SK-N-MC (cell line): Measurements from ENCODE around the gene EFCAB8.

Experiments
- DNase-seq: peaks from one replicate; pipeline ENCODE4 v3.0.0-alpha.2; 2011; ENCODE audit warnings: low read depth, low spot score
- H3K27ac ChIP-seq: fragments of 200-600 bp; sonication (generic); 2 replicates; pipeline ENCODE4 v1.5.1; 2016; ENCODE audit warnings: mixed run types
- H3K36me3 ChIP-seq: fragments of 200-600 bp; sonication (generic); 2 replicates; pipeline ENCODE4 v1.6.1; 2017; ENCODE audit warnings: antibody characterized with exemption, low read length, mixed read lengths; ENCODE audit not compliant: insufficient read depth
- H3K4me3 ChIP-seq: fragments of 200-600 bp; sonication (generic); 2 replicates; pipeline ENCODE4 v1.5.1; 2016
- H3K9ac ChIP-seq: fragments of 200-600 bp; sonication (generic); 2 replicates; pipeline ENCODE4 v1.8.0; 2017; ENCODE audit warnings: mixed run types, mixed read lengths; ENCODE audit not compliant: insufficient read length
- H3K9me3 ChIP-seq: fragments of 200-600 bp; sonication (generic); 2 replicates; pipeline ENCODE4 v1.6.1; 2017; ENCODE audit warnings: low read depth, mild to moderate bottlenecking, antibody characterized with exemption, low read length, moderate library complexity, mixed read lengths
- EZH2 ChIP-seq: fragments of 200-600 bp; sonication (generic); IDR thresholded peaks from one replicate; pipeline ENCODE4 v1.6.1; 2017; ENCODE audit warnings: antibody characterized with exemption
- FOXP2 ChIP-seq: optimal IDR thresholded peaks from 2 replicates; pipeline ENCODE3; 2011; ENCODE audit warnings: mild to moderate bottlenecking, moderate library complexity; ENCODE audit not compliant: insufficient read depth; ENCODE audit errors: extremely low read length, control extremely low read depth
- POLR2AphosphoS5 ChIP-seq: IDR thresholded peaks from 2 replicates; pipeline ENCODE4 v1.6.1; 2012; ENCODE audit warnings: mild to moderate bottlenecking, low read depth, low read length, borderline replicate concordance

Gene EFCAB8

GRCh38 chr20:32908334-32909292 lies 49.9 kb downstream of the EFCAB8 start:
- no peak for TF ChIP-seq FOXP2
- no peak for TF ChIP-seq POLR2AphosphoS5
- TF ChIP-seq EZH2, result no peak
- H3K9me3 ChIP-seq, result no peaks in the 10 kb centered on the region
- H3K27ac ChIP-seq, result no peak overlapping the region
- no peaks in the 10 kb centered on the region for H3K36me3 ChIP-seq
- no peak overlapping the region for H3K4me3 ChIP-seq
- DNase-seq, result no peak
- no peak overlapping the region for H3K9ac ChIP-seq

- no peak overlapping the region for H3K4me3 ChIP-seq
- no peak for DNase-seq
- no peak for TF ChIP-seq FOXP2
- no peak for TF ChIP-seq POLR2AphosphoS5
- TF ChIP-seq EZH2, result no peak
Measured at GRCh38 chr20:32909451-32909850, 50.7 kb downstream of the EFCAB8 start.

GRCh38 chr20:32909896-32910571 lies 51.3 kb downstream of the EFCAB8 start:
- Histone ChIP-seq H3K9me3 (no peaks in the 10 kb centered on the region), H3K4me3 (no peak overlapping the region), H3K27ac (no peak overlapping the region), H3K36me3 (no peaks in the 10 kb centered on the region), H3K9ac (no peak overlapping the region)
- TF ChIP-seq POLR2AphosphoS5 (no peak), EZH2 (no peak), FOXP2 (no peak)
- no peak for DNase-seq

More at GRCh38 chr20:32909451-32909850, 50.7 kb downstream of the EFCAB8 start:
- Histone ChIP-seq H3K36me3 (no peaks in the 10 kb centered on the region), H3K9me3 (no peaks in the 10 kb centered on the region), H3K27ac (no peak overlapping the region), H3K9ac (no peak overlapping the region)

GRCh38 chr20:32911355-32911754 lies 52.6 kb downstream of the EFCAB8 start:
- no peak for DNase-seq
- no peak overlapping the region for H3K27ac ChIP-seq
- no peak for TF ChIP-seq POLR2AphosphoS5
- no peak for TF ChIP-seq EZH2
- no peak for TF ChIP-seq FOXP2
- no peak overlapping the region for H3K4me3 ChIP-seq
- H3K9me3 ChIP-seq, result 0 out of 2 replicates have a peak, but pooled peaks cover 2% of the 10 kb centered on the region
- H3K36me3 ChIP-seq, result no peaks in the 10 kb centered on the region
- H3K9ac ChIP-seq, result no peak overlapping the region

- Histone ChIP-seq H3K27ac (no peak overlapping the region), H3K36me3 (no peaks in the 10 kb centered on the region), H3K9ac (no peak overlapping the region), H3K4me3 (no peak overlapping the region), H3K9me3 (0 out of 2 replicates have a peak, but pooled peaks cover 2% of the 10 kb centered on the region)
- no peak for TF ChIP-seq POLR2AphosphoS5
- TF ChIP-seq EZH2, result no peak
- no peak for TF ChIP-seq FOXP2
- no peak for DNase-seq
Measured at GRCh38 chr20:32912688-32913087, 54.0 kb downstream of the EFCAB8 start.

- TF ChIP-seq FOXP2, result no peak
- TF ChIP-seq POLR2AphosphoS5, result no peak
- no peak for TF ChIP-seq EZH2
- no peak overlapping the region for H3K9ac ChIP-seq
- DNase-seq, result no peak
- H3K9me3 ChIP-seq, result 0 out of 2 replicates have a peak, but pooled peaks cover 2% of the 10 kb centered on the region
- H3K4me3 ChIP-seq, result no peak overlapping the region
- no peaks in the 10 kb centered on the region for H3K36me3 ChIP-seq
- H3K27ac ChIP-seq, result no peak overlapping the region
Measured at GRCh38 chr20:32914031-32914430, 55.3 kb downstream of the EFCAB8 start.

- H3K36me3 ChIP-seq, result no peaks in the 10 kb centered on the region
- H3K27ac ChIP-seq, result no peak overlapping the region
- no peak for TF ChIP-seq EZH2
- no peak for DNase-seq
- 0 out of 2 replicates have a peak, but pooled peaks cover 2% of the 10 kb centered on the region for H3K9me3 ChIP-seq
- no peak overlapping the region for H3K4me3 ChIP-seq
- H3K9ac ChIP-seq, result no peak overlapping the region
Measured at GRCh38 chr20:32917191-32917950, 58.6 kb downstream of the EFCAB8 start.

- H3K27ac ChIP-seq, result no peak overlapping the region
- DNase-seq, result no peak
- H3K36me3 ChIP-seq, result no peaks in the 10 kb centered on the region
- H3K9me3 ChIP-seq, result 0 out of 2 replicates have a peak, but pooled peaks cover 2% of the 10 kb centered on the region
- H3K4me3 ChIP-seq, result no peak overlapping the region
- no peak overlapping the region for H3K9ac ChIP-seq
- TF ChIP-seq POLR2AphosphoS5 (no peak), EZH2 (no peak), FOXP2 (no peak)
Measured at GRCh38 chr20:32918296-32918695, 59.6 kb downstream of the EFCAB8 start.
